GM19467 (cell line): ENCODE data around the gene TANGO6.

Experiments used
- ATAC-seq: cut with Tn5 transposase; IDR thresholded peaks from one replicate; pipeline ENCODE4 v1.9.1; 2021; ENCODE audit warnings: mild to moderate bottlenecking, moderate library complexity; ENCODE audit not compliant: unreplicated experiment

The TANGO6 gene

GRCh38 chr16:68999114-68999513 is 155.8 kb downstream of the TANGO6 start:
- no peak for ATAC-seq

- ATAC-seq, result no peak
Observed at GRCh38 chr16:69003500-69003899, 160.2 kb downstream of the TANGO6 start.

GRCh38 chr16:69005641-69006355 is 162.5 kb downstream of the TANGO6 start:
- ATAC-seq, result no peak

- no peak for ATAC-seq
Observed at GRCh38 chr16:69012906-69013305, 169.6 kb downstream of the TANGO6 start.

GRCh38 chr16:69013991-69014390 is 170.7 kb downstream of the TANGO6 start:
- no peak for ATAC-seq

GRCh38 chr16:69014811-69015210 is 171.5 kb downstream of the TANGO6 start:
- no peak for ATAC-seq

GRCh38 chr16:69017036-69017783 is 173.9 kb downstream of the TANGO6 start:
- ATAC-seq, result no peak

- no peak for ATAC-seq
Observed at GRCh38 chr16:69019811-69020210, 176.5 kb downstream of the TANGO6 start.

- ATAC-seq, result no peak
Observed at GRCh38 chr16:69029121-69029520, 185.8 kb downstream of the TANGO6 start.

GRCh38 chr16:69031877-69032301 is 188.6 kb downstream of the TANGO6 start:
- ATAC-seq, result no peak

GRCh38 chr16:69033151-69033949 is 190.0 kb downstream of the TANGO6 start:
- no peak for ATAC-seq

GRCh38 chr16:69035375-69035774 is 192.0 kb downstream of the TANGO6 start:
- ATAC-seq, result no peak

- no peak for ATAC-seq
Observed at GRCh38 chr16:69036399-69037091, 193.2 kb downstream of the TANGO6 start.

- no peak for ATAC-seq
Observed at GRCh38 chr16:69037373-69038160, 194.2 kb downstream of the TANGO6 start.

- ATAC-seq, result no peak
Observed at GRCh38 chr16:69039333-69039941, 196.1 kb downstream of the TANGO6 start.

- ATAC-seq, result no peak
Observed at GRCh38 chr16:69040144-69040909, 197.0 kb downstream of the TANGO6 start.

- ATAC-seq, result no peak
Observed at GRCh38 chr16:69048328-69049120, 205.2 kb downstream of the TANGO6 start.

- ATAC-seq, result no peak
Observed at GRCh38 chr16:69049146-69049545, 205.8 kb downstream of the TANGO6 start.
